GM12878 (cell line): ENCODE measurements around the gene CNN2.

Source experiments
- BHLHE40 ChIP-seq, 2 experiments: fragments of 450-650 bp in 1 of 2; IDR thresholded peaks; 2 replicates each; pipeline ENCODE4 v1.6.1; 2011 to 2017; ENCODE audit warnings: low read depth in 2 of 2, borderline replicate concordance in 1 of 2, improper control_type of control experiment in 1 of 2, low read length in 1 of 2, mild to moderate bottlenecking in 1 of 2
- CTCF ChIP-seq, 3 experiments: IDR thresholded peaks in 2 of 3; conservative IDR thresholded peaks in 1 of 3; 2 replicates each; pipeline ENCODE4 v1.5.1; 2011; ENCODE audit warnings: low read depth in 3 of 3, low read length in 3 of 3, mild to moderate bottlenecking in 3 of 3, control low read depth in 2 of 3, moderate library complexity in 2 of 3, inconsistent platforms in 1 of 3, mixed read lengths in 1 of 3; ENCODE audit not compliant: control insufficient read depth in 2 of 3, insufficient read depth in 1 of 3; ENCODE audit errors: extremely low read depth in 1 of 3
- FOXM1 ChIP-seq: IDR thresholded peaks from 2 replicates; pipeline ENCODE4 v1.6.1; 2012; ENCODE audit warnings: low read depth, mild to moderate bottlenecking, inconsistent platforms, low read length, moderate library complexity
- MEF2A ChIP-seq: IDR thresholded peaks from 2 replicates; pipeline ENCODE4 v1.6.1; 2011; ENCODE audit warnings: low read depth, mild to moderate bottlenecking, low read length, moderate library complexity; ENCODE audit not compliant: insufficient read depth
- MTA3 ChIP-seq: IDR thresholded peaks from 2 replicates; pipeline ENCODE4 v1.6.1; 2012; ENCODE audit warnings: low read length, inconsistent platforms, borderline replicate concordance
- REST ChIP-seq: IDR thresholded peaks from 2 replicates; pipeline ENCODE4 v1.6.1; 2012; ENCODE audit warnings: mild to moderate bottlenecking, low read depth, low read length
- TCF12 ChIP-seq: IDR thresholded peaks from 2 replicates; pipeline ENCODE4 v1.6.1; 2011; ENCODE audit warnings: low read depth, mild to moderate bottlenecking, low read length
- WRNIP1 ChIP-seq: IDR thresholded peaks from 2 replicates; pipeline ENCODE4 v1.6.1; 2011; ENCODE audit warnings: low read depth, low read length, improper control_type of control experiment, borderline replicate concordance
- ZZZ3 ChIP-seq: IDR thresholded peaks from 2 replicates; pipeline ENCODE4 v1.6.1; 2011; ENCODE audit warnings: low read depth; ENCODE audit not compliant: control insufficient read depth, insufficient read length

- TF ChIP-seq FOXM1 = no peak
- TF ChIP-seq MEF2A = no peak
- no peak for TF ChIP-seq CTCF (IDR thresholded peaks at IDR 0.05 in 2 of 3, conservative IDR thresholded peaks at IDR 0.05 in 1 of 3; ENCODE audit: control insufficient read depth in 2 of 3, extremely low read depth in 1 of 3, insufficient read depth in 1 of 3, low read depth in 3 of 3, low read length in 3 of 3)
- no peak for TF ChIP-seq ZZZ3
- no peak for TF ChIP-seq TCF12
- no peak for TF ChIP-seq WRNIP1
- TF ChIP-seq MTA3 = no peak
- TF ChIP-seq REST = no peak
- no peak for TF ChIP-seq BHLHE40 (IDR thresholded peaks at IDR 0.05; ENCODE audit: borderline replicate concordance in 1 of 2, low read depth in 2 of 2, low read length in 1 of 2)
These were observed 18.8 kb downstream of the CNN2 start for GRCh38 chr19:1045247-1045603.
